Activated CD4-positive, alpha-beta T cell treated with anti-CD3 and anti-CD28 coated beads for 4 hours (primary cell): ENCODE results near the gene PRR33.

Experiments
- DNase-seq, 2 donors: peaks; one replicate each; pipeline ENCODE4 v3.0.0-alpha.2; 2020

Gene PRR33

GRCh38 chr11:1845561-1846452 is 45.9 kb downstream of the PRR33 start:
- no peak for DNase-seq

- no peak for DNase-seq
Measured at GRCh38 chr11:1845095-1845429, 46.6 kb downstream of the PRR33 start.

- DNase-seq = peak; percentile 34 to 36
Measured at GRCh38 chr11:1844221-1845094, 47.2 kb downstream of the PRR33 start.

GRCh38 chr11:1843796-1844195 is 47.9 kb downstream of the PRR33 start:
- no peak for DNase-seq

- no peak for DNase-seq
Measured at GRCh38 chr11:1843098-1843473, 48.6 kb downstream of the PRR33 start.

GRCh38 chr11:1842149-1843097 is 49.3 kb downstream of the PRR33 start:
- DNase-seq = no peak

GRCh38 chr11:1841511-1842148 is 50.1 kb downstream of the PRR33 start:
- DNase-seq = no peak

GRCh38 chr11:1840780-1841480 is 50.8 kb downstream of the PRR33 start:
- DNase-seq = no peak

GRCh38 chr11:1839924-1840779 is 51.5 kb downstream of the PRR33 start:
- DNase-seq = no peak

GRCh38 chr11:1839204-1839923 is 52.3 kb downstream of the PRR33 start:
- no peak for DNase-seq

GRCh38 chr11:1838426-1839144 is 53.1 kb downstream of the PRR33 start, which contains the start of gene TNNI2:
Gene TNNI2 (plus strand): TSS chr11:1838981. CDS start chr11:1839697, 716 bp downstream.
- DNase-seq = no peak
